HG03097 (cell line): ENCODE data around the gene PTRHD1.

Experiments
- ATAC-seq: cut with Tn5 transposase; IDR thresholded peaks from one replicate; pipeline ENCODE4 v1.9.1; 2021; ENCODE audit not compliant: unreplicated experiment, low FRiP score

Gene PTRHD1

DNA sequence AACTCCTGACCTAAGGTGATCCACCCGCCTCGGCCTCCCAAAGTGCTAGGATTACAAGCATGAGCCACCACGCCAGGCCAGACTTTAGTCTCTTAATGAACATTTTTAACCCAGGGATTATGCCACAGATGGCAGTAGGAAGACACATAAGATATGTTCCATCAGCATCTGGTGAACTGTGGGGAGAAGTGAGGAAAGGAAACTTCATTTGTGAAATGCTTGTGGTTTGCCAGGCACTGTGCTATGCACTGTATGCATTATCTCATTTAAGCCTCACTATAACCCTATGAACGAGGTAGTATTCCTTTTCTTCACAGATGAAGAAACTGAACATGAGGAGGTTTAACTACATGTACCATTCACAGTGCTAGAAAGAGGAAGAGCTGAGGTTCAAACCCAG, 29.3 kb downstream of the PTRHD1 start:
- ATAC-seq, result no peak

DNA sequence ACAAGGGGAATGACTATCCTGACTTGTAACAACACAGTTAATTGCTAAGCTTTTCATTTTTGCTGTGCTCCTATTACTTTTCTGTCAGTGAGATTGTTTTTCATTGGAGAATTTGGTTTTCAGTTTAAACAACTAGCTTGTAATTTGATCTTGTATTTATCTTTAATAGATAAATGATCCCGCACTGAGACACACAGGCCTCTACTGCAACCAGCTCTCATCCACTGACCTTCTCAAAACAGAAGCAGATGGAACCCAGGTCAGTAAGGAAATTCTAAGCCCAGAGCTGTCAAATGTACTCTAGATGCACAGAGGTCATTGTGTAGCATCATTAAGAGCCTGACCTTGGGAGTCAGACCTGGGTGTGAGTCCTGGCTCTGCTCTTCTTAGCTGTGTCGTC, 30.7 kb downstream of the PTRHD1 start:
- ATAC-seq, result no peak

DNA sequence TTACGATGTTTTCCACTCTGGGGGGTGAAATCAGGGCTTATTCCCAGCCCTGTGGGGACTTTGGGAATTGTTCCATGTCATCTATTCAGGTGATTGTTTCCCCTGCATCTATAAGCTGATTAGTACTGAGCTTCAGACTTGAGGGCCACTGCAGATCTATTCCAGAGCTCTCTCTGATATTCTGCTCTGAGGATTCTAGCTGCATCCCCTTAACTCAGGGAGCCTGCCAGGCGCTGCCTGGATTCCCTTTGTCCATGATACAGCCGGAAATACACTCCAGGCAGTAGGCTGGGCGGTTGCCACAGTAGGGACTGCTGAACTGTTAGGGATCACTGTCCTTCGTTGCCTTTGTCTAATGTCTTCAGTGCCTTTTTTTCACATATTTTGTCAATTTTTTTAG, 31.3 kb downstream of the PTRHD1 start:
- ATAC-seq, result no peak

DNA sequence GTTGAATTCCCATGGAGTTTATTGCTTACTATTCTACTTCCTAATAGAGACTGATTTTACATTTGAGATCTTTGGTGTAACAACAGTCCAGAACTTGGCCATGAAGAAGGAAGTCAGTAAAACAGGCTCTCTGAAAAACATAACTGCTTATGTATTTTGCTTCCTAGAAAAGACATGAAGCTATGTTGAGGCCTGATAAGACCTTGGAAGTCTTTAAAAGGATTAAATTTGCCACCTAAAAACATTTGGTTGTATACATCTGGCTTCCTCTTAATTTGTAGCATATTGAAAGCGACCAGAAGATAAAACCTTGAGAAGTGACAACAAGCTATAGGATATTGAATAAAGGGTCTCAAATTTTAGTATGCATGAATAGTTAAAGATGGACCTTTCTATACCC, 36.4 kb downstream of the PTRHD1 start:
- no peak for ATAC-seq

DNA sequence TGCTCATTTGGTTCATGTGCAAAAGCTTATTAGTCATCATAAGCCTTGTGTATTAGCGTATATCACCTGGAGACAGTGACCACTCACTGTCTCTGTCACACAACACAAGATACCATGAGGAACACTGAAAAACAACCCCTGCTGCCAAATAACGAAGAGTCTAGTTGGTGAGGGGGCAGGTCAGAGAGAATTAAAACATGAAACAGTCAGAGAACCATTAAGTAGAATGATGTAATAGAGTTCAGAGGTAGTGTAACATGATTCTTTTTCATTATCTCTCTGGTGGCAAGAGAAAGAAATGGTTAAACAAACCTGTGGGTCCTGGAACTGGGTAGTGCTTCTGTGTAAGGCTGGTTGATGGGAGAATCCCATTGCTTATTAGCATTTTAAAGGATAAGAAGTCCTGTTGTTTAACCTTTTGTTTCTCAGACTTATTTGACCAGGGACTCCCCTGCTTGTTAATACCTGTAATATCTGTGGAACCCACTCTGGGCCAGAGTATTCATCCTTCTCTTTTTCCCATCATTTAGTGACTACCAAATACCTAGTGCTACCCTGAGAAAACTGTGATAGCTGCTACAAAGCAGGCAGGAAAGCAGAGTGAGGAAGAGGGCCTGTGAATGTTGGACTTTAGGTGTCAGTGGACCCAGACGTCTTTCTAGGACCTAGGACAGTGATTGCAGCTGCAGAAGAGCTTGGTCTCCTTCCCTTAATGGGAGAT, 38.0 kb downstream of the PTRHD1 start:
- no peak for ATAC-seq

DNA sequence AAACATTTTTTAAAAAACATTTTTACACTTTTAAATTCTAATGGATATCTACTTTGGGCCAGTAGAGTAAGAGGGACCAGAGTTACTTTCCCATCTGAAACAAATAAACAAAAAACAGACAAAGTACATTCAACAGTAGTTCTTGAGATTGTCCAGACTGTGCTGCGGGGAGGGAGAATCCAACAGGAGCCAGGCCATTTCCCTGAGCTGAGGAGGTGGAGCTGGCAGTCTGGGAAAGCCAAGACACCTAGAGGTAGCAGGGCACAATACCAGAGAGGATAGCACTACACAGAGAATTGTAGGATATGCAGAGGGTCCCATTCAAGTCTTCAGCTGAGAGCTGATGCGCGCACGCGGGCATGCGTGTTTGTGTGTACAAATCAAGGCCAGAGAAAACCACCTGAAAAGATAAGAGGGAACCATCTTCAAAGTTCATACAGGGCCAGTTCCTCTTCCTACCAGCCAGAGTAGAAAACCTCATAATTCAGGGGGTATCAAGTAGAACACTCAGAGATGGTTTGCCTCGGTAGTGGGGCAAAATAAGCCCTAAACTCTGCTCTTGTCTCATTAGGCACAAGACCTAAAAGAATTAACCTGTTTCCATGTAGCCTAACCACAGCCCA, 44.0 kb downstream of the PTRHD1 start:
- no peak for ATAC-seq

DNA sequence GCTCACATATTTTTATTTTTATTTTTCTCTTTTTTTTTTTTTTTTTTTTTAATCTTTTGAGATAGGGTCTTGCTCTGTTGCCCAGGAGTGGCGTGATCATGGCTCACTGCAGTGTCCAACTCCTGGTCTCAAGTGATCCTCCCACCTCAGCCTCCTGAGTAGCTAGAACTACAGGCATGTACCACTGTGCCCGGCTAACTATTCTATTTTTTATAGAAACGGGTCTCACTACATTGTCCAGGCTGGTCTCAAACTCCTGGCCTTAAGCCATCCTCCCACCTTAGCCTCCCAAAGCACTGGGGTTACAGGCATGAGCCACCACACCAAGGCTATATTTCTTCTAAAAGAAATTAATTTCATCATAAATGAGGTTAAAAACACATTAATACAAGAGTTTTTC, 45.9 kb downstream of the PTRHD1 start:
- ATAC-seq, result no peak

DNA sequence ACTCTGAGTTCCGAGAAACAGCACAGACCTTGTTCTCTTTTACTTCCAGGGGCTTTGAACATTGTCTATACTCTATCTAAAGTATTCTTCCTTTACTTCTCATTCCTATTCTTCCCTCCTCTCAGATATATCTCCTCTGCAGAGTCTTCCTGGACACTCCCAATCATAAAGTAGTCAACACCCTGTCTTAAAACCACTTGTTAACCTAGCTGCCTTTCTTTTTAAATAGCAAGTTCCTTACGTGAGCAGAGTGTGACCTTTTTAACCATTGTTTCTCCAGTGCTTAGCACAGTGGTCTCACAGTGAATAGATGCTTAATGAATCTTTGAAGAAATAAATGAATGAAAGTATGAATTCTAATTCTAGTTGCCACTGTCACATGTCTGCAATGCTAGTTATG, 47.4 kb downstream of the PTRHD1 start:
- ATAC-seq, result no peak

DNA sequence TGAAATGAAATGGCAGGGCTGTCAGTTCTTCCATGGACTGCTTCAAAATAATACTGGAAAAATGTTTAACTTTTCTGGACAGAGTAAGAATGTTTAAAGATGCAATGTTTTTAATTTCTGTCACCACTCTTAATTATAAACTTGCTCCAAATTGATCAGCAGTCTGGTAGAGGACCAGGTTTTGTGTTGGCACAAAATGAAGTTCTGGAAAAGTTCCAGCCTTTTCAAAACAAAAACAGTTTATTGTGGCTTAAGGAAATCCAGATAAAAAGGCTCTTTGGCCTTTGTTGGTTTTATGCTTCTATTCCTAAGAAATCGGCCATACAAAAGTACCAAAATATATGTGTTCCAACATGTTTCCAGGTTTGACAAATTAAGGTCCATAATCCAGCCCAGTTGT, 48.8 kb downstream of the PTRHD1 start:
- ATAC-seq, result no peak

DNA sequence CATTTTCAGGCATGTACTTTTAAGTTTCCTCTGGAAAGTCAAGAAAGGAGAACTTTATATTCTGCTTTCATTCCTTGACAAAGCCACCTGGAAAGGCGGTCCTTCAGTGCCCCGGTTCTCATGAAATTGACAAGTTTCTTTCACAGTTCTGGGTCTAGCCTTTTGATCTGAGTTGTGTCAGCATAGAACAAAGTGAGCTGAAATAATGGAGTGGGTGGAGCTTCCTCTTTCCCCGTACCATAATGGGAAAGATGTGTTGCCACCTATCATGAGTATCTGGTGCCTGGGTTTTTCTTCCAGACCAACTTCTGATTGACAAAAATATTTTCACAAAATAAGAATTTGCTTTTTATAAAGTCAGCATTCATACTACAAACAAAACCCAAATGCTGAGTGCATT, 49.3 kb downstream of the PTRHD1 start:
- no peak for ATAC-seq

DNA sequence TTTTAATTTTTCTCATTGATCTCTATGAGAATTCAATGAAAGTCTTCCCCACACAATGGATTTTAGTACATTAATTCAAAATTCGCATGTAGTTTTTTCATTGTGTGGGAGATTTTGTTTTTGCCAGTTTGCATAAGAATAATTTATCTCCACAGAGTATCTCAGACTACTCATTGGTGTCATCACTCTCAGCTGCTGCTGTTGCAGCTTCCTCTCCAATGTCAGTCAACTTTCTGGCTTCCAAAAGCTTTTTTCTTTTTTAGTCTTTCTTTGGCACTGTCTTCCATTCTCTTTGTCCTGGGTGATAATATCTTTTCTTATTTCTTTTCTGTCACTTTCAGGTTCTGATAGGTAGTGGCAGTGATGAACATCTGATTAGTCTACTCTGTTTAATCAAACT, 50.5 kb downstream of the PTRHD1 start:
- ATAC-seq, result no peak

DNA sequence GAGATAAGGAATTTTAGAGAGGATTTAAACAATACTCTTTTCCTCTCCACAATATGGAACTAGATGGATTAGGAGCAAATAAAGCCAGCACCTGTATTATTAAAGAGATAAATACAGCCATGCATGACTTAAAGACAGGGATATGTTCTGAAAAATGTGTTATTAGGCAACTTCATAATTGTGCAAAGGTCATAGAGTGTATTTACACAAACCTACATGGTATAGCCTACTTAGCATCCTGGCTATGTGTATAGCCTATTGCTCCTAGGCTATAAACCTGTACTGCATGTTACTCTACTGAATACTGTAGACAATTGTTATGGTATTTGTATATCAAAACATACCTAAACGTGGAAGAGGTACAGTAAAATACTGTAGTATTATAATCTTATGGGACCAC, 53.0 kb downstream of the PTRHD1 start:
- ATAC-seq, result no peak
